ENCODE measurements around the gene LRRIQ4. TPM values are rescaled to one million over a fixed set of nuclear protein-coding genes. Genes with fewer than 3 reads are reported as not detected.

The LRRIQ4 gene
- total RNA-seq, 1 donor from 2014 or later = not detected

DNA sequence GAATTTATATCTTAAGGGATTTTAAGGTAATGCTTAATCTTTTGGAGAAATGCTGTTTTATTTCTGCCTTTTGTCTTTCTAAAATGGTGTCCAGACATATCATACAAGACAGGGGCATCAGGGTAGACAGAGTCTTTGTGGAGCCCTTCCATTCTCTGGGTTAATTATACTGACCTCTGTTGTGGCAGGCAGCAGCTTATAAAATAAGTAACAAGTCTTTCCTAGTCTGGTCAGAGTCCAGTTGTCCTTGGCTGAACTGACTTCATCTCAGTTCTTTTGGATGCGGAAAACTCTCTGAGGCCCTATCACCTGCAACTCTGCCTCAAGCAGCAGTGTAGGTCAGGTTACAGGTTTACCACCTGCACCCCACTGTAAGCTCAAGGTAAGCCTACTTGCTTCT lies 20.3 kb upstream of the LRRIQ4 start:
- ATAC-seq (peak; percentile 52), DNase-seq (no peak)
- intact Hi-C loops (cut with micrococcal nuclease) = no loop called here

DNA sequence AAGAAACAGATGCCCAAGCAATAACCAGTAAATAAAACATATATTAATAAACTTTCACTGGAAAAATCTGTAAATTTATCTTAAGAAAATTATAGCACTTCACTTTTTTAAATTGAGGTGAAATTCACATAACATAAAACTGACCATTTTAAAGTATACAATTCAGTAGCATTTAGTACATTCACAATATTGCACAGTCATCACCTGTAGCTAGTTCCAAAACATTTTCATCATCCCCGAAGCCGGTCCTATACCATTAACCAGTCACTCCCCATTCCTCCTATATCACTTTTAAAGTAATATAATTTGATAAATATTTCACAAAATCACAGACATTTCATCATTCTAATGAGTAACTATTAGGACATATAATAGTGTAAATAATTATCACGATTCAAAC lies 8.0 kb upstream of the LRRIQ4 start:
- no peak for DNase-seq
- ATAC-seq = no peak
- intact Hi-C loops (cut with micrococcal nuclease) = no loop called here

DNA sequence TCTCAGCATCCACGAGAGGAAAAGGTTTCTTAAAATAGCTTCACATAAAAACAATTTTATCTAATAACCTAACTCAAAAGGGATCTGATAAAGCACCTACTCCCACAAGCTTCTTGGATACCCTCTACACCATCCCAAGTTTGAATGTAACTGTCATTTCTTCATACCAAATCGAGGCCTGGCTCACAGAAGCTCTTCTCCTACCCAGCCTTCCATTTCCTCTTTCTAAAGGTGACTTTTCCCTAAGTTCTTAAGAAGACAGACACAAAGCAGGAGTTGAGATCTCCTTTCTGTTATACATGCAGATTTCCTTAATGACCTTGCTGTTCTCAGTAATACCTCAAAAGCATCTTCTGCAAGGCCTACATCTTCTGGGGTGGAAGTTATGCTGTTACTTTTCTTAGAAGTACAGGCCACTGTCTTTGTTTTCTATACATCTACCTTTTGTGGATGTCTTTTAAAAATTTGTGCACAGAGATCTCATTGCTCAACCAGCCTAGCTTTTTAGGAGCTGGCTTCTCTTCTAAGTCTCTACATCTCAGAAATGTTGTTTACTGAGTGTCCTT lies 3.4 kb upstream of the LRRIQ4 start:
- DNase-seq (no peak), ATAC-seq (no peak)
- intact Hi-C loops (cut with micrococcal nuclease) = no loop called here

DNA sequence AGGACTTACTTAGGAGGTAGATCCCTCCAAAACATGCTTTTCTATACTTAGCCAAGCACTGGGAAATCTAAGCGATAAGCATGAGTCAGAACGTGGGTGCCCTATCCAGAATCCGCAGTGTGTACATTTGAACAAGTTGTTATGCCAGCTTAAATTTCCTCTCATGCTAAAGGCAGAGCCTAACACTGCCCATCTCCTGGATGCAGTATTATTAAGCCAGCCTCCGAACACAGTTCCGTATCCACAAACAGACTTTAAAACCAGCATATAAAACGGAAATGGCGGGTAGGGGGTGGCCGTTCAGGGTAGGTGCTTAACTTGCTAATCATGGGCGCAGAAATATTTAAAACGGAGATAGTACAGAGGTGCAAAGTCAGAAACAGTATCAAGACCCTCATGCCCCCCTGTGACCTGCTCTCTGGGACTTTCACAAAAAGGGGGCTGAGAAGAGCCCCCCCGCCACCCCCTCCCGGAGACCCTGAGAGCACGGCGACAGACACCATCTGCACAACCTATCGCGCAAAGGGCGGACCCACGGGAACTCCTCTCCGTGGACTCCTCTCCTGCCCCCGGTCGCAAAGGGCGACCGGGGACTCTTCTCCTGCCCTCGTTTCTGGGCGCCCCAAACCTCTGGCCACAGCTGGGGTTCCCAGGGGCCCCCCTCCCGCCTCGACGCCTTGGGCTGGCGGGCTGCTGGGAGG lies 889 bp upstream of the LRRIQ4 start:
- intact Hi-C loops (cut with micrococcal nuclease) = no loop called here
- ATAC-seq = peak; percentile 69
- DNase-seq = no peak

DNA sequence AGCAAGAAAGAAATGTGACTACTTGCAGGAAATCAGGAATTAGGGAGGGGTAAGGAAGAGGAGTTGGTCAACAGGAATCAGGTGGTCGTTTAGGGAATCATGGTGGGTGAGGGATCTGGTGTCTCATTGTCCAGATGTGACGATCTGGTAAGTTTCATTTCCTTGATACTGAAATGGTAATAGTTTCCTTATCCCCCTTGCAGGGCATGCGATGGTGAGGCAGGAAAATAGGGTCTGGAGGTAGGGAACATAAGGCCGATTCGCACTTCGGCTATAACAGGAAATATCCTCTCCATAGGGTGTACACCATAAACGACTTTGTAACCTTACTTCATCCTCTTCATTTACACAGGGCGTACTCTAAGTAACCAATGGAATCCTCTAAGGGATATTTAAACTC lies 608 bp downstream of the LRRIQ4 start:
- DNase-seq (no peak), ATAC-seq (no peak)
- intact Hi-C loops (cut with micrococcal nuclease) = no loop called here

DNA sequence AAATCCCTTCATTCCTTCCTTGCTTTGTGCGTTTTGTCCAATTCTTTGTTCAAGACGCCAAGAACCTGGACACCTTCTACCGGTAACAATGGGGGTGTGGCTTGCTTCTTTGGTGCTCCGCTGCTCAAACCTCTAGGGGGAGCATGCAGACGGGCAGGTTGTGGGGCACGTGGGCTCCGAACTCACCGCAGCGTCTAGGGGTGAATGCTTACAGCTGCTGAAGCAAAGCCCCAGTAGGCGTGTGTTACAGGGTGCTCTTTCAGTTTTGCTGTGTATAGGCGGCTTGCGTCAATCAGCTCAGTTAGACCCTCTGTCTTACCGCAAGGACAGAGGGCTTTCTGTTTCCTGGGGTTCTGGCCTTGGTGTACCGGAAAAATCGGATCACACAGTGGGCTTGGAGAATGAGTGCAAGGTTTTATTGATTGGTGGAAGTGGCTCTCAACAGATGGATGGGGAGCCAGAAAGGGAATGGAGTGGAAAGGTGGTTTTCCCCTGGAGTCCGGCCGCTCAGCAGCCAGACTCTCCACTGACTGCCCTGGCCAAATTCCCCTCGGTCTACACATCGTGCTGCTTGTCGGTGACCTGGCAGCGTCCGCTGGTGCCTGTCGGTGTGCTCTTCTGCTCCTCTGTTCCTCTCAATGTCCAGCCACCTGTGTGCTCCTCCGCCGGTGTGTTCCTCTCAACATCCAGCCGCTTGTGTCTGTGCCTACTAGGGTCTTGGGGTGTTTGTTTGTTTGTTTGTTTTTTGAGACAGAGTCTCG lies 1.3 kb downstream of the LRRIQ4 start:
- intact Hi-C loops (cut with micrococcal nuclease) = no loop called here
- peak; percentile 38 for DNase-seq
- ATAC-seq = no peak

DNA sequence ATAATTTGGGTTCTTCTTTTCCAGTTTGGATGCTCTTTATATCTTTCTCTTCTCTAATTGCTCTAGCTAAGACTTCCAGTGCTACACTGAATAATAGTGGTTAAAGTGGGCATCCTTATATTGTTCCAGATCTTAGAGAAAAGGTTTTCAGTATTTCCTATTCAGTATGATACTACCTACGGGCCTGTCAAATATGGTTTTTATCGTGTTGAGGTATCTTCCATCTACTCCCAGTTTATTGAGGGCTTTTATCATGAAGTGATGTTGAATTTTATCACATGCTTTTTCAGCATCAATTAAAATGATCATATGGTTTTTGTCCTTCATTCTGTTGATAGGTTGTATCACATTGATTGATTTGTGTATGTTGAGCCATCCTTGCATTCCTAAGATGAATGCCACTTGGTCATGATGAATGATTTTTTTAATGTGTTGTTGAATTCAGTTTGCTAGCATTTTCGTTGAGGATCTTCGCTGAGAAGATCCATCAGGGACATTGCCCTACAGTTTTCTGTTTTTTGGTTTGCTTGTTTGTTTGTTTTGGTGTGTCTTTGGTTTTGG lies 3.0 kb downstream of the LRRIQ4 start:
- intact Hi-C loops (cut with micrococcal nuclease) = no loop called here
- no peak for DNase-seq
- no peak for ATAC-seq

DNA sequence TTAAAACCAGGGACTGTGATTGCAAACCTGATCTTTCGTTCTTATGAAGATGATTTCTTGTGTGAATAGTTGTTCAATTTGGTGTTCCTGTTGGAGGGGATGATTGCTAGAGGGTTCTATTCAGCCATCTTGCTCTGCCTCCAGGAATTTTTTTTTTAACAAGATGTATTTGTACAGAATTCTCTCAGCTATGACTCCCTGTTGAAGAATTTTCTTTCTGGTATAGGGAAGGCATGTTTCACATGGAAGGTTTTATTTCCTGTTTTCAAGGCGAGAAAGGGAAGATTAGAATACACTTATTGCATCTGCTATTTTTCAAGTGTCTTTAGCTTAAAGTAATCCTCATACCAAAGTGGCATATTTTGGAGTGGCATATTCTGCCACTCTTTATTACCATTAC lies 5.6 kb downstream of the LRRIQ4 start:
- intact Hi-C loops (cut with micrococcal nuclease) = no loop called here
- no peak for ATAC-seq

DNA sequence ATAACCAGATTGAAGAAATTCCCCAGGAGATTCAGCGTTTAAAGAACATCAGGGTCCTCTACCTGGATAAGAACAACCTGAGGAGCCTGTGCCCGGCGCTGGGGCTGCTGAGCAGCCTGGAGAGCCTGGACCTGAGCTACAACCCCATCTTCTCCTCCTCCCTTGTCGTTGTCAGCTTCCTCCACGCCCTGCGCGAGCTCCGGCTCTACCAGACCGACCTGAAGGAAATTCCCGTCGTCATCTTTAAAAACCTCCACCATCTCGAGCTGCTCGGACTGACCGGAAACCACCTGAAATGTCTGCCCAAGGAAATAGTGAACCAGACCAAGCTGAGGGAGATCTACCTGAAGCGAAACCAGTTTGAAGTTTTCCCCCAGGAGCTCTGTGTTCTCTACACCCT lies 9.4 kb downstream of the LRRIQ4 start:
- DNase-seq = no peak
- intact Hi-C loops (cut with micrococcal nuclease) = no loop called here

More for the DNA sequence above, 5.6 kb downstream of the LRRIQ4 start:
- DNase-seq = no peak

DNA sequence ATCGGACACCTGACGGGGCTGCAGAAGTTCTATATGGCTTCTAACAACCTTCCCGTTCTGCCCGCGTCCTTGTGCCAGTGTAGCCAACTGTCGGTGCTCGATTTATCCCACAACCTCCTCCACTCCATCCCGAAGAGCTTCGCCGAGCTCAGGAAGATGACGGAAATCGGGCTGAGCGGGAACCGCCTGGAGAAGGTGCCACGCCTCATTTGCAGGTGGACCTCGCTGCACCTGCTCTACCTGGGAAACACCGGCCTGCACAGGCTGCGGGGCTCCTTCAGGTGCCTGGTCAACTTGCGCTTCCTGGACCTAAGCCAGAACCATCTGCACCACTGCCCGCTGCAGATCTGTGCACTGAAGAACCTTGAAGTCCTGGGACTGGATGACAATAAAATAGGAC lies 9.9 kb downstream of the LRRIQ4 start:
- no peak for ATAC-seq

More for the DNA sequence above, 9.4 kb downstream of the LRRIQ4 start:
- ATAC-seq = no peak

DNA sequence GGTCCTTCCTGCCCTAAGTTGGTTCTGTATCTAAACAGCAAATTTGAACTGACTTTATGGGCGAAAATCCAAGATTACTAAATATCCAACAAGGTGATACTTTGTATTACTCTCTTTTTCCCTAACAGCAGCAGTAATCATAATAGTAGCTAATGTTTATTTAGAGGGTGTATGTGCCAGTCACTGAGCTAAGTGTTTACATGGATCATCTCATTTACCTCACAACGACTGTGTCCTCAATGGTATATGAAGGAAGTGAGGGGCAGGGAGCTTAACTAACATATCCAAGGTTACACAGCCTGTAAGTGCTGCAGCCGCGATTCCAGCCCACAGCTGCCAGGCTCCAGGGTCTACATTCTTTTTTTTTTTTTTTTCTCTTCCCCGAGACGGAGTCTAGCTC lies 10.3 kb downstream of the LRRIQ4 start:
- intact Hi-C loops (cut with micrococcal nuclease) = no loop called here
- DNase-seq (no peak), ATAC-seq (no peak)

More for the DNA sequence above, 9.9 kb downstream of the LRRIQ4 start:
- intact Hi-C loops (cut with micrococcal nuclease) = no loop called here
- no peak for DNase-seq

DNA sequence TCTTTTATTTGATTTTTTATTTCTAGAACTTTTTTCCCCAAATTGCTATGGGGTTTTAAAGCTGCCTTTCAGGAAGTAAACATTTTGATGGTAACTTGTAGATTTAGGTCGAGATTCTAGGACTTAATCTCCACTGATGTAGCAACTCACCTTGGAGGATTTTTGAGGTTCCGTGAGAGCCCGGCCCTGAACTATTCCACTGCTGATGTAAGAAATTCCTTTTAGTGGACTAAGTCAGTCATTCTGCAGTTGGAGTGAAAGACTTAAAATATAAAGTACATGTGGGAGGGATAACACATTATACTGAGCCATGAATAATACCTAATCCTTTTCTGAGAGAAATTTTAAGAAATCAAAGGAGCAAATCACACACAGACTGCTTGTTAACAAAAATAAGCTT lies 12.6 kb downstream of the LRRIQ4 start:
- intact Hi-C loops (cut with micrococcal nuclease) = no loop called here
- ATAC-seq = no peak
- DNase-seq = no peak

DNA sequence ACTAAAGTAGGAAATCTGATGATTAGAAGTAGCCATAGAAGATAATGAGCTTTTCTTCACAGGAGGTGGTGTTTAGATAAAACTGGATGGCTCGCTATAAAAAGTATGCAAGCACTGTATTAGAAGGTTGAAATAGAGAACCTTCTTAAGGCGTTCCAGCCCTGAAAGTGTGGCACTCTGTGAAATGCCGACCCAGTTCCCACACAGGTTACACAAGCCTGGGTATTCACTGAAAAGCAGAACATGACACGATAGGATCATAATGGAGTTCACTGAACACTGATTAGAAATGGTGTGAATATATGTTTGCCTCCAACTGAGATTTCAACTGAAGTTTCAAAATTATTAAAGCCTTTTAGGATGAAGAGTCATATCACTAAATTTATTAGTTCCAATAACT lies 15.0 kb downstream of the LRRIQ4 start:
- no peak for ATAC-seq

DNA sequence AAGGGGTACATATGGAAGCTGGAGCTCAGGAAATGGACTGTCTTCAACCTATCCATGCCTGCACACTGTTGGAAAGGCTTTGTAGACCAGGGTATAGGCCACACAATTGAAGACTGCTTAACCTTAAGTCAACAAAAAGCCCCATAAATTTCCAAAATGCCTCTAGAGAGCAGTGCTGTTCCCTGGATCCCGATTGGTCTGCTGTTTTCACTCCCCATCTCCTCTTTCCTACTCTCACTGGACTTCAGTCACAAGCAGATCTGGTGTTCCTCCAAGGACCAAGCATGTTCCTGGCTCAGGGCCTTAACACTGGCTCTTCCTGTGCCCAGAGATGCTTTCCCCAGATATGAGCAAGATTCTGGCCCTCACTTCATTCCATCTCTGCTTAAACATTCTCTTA lies 22.9 kb downstream of the LRRIQ4 start:
- ATAC-seq = no peak
- intact Hi-C loops (cut with micrococcal nuclease) = no loop called here
- DNase-seq = no peak

More for the DNA sequence above, 15.0 kb downstream of the LRRIQ4 start:
- no peak for DNase-seq
- intact Hi-C loops (cut with micrococcal nuclease) = no loop called here

DNA sequence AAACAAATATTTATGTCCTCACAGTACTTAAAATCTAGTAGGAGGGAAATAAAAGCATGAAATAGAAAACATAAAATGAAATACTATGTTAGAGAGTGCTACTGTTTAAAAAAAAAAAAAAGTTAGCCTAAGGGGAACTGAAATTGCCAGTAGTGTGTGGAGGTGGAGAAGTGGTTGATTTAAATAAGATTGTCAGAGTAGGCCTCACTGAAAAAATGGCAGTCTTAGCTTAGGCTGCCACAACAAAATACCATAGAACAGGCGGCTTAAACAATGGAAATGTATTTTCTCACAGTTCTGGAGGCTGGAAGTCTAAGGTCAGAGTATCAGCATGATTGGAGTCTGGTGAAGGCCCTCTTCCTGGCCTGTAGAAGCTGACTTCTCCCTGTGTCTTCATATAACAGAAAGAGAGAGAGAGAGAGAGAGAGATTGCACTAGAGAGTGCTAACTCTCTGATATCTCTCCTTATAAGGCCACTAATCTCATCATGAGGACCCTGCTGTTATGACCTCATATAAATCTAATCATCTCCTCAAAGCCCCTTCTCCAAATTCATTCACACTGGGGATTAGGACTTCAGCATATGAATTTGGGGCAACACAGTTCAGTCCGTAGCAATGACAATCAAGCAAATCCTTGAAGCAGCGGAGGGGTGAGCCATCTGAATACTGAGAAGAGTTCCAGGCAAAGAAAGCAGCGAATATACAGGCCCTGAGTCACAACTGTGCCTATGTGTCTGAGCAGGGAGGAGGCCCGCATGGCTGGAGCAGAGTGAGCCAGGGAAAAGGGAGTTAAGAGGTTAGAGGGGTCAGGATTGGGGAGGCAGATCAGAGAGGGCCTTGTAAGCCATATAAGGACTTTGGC lies 23.6 kb downstream of the LRRIQ4 start:
- no peak for DNase-seq
- intact Hi-C loops (cut with micrococcal nuclease) = no loop called here
- ATAC-seq = no peak

DNA sequence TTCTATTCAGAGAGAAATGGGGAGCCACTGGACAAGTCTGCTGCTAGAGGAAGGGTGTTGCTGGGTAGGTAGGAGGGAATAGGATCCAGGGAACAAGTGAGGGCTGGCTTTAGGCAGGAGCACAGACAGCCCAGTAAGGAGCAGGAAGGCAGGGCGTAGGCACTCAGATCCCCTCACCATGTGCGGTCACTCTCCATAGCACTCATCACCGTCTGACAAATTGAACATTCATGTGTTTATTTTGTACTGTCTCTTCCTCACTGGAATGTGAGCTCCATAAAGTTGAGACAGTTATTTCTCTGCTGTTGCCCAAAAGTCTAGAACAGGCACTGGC lies 24.2 kb downstream of the LRRIQ4 start:
- intact Hi-C loops (cut with micrococcal nuclease) = no loop called here
- DNase-seq (no peak), ATAC-seq (no peak)

DNA sequence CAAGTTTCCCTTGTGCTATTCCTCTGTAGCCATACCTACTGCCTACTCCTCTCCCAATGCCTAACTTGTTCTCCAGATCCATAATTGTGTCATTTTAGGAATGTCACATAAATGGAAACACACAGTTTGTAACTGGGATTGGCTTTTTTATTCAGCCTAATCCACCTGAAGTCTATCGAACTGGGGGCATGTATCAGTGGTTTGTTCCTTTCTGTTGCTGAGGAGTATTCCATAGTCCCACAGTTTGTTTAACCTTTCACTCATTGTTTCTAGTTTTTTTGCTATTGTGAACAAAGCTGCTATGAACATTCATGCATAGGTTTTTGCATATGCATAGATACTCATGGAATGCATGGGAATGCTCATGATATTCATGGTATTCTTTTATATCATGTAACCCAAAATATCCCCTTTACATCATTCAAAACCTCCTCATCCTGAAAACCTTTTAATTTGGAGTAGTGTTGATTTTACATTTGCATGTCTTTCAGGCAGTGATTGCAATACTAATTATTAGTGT lies 25.9 kb downstream of the LRRIQ4 start:
- no peak for ATAC-seq
- intact Hi-C loops (cut with micrococcal nuclease) = no loop called here
- no peak for DNase-seq

DNA sequence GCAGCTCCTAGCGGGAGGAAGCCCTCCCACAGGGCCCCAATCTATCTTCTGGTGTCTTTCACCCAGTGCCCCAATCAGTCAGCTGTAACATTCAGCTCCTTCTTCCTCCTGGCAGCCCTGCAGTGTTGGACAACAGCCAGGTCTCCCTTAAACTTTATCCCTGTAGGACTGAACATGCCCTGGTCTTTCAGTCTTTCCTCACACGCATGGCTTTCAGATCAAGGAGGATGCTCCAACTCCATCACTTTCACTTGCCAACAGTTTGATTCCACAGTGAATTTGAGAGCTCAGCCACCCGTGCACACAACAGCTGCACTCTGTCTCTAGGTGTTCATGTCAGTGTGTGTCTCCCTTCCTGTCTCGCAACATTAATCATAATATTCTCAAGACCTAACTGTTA lies 28.5 kb downstream of the LRRIQ4 start:
- no peak for DNase-seq
- ATAC-seq = no peak
- intact Hi-C loops (cut with micrococcal nuclease) = no loop called here

DNA sequence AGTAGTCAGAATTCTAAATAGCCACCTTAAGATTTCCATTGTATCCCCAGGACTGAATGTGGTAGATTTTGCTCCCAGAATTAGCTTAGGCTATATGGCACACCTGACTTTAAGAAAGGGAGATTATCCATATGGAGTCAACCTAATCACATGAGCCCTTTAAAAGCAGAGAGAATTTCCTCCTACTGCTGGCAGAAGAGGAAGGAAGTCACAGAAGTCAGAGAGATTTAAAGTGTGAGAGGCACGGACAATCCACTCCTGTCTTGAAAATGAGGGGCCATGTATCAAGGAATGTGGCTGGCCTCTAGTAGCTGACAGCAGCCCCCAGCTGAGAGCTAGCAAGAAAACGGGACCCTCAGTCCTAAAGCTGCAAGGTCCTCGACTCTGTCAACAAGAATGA lies 30.3 kb downstream of the LRRIQ4 start:
- DNase-seq (no peak), ATAC-seq (no peak)
- intact Hi-C loops (cut with micrococcal nuclease) = no loop called here

All from left ventricle myocardium superior (tissue), 1 donor.